HCT116 (cell line): Measurements from ENCODE around the gene TTYH3. TPM values are rescaled to one million over a fixed set of nuclear protein-coding genes. Genes with fewer than 3 reads are reported as not detected.

Experiments used
- ATAC-seq: fragments of 200-7000 bp; cut with Tn5 transposase; 2 replicates; pipeline ENCODE4 v1.9.1; 2020; ENCODE audit warnings: mild to moderate bottlenecking, moderate library complexity
- BruUV-seq: library from RNA; stranded (reverse); fragments of 400-500 nt; replicated peaks from 2 replicates; lab custom pipeline; 2021; lab: Mats Ljungman, UMichigan
- CTCF ChIA-PET: fragments of 300-600 bp; sonication (Branson Sonifier 250); formaldehyde crosslinking; loops from one replicate; lab custom pipeline; 2021; ENCODE audit warnings: antibody characterized with exemption; lab: Charles Lee
- POLR2A ChIA-PET: fragments of 300-600, 350-600 bp; sonication (Branson Sonifier 250); formaldehyde crosslinking; loops from one replicate; lab custom pipeline; 2021; ENCODE audit warnings: antibody characterized with exemption; lab: Charles Lee
- RAD21 ChIA-PET, 2 experiments: fragments of 300-600 bp; sonication (Branson Sonifier 250); formaldehyde crosslinking; loops; one replicate each; lab custom pipeline; 2023; ENCODE audit warnings: low total read pairs in 2 of 2; ENCODE audit not compliant: uncharacterized antibody in 2 of 2, unreplicated experiment in 2 of 2, low non-redundant PET in 1 of 2; lab: Charles Lee
- DNase-seq: peaks from one replicate; pipeline ENCODE4 v3.0.0-alpha.2; 2010; ENCODE audit warnings: low read depth, low spot score
- H2AFZ ChIP-seq: fragments of 200-600 bp; shearing (Covaris generic), sonication (generic); 2 replicates; pipeline ENCODE4 v1.6.1; 2017; ENCODE audit warnings: low read depth, mixed run types, mixed read lengths, antibody characterized with exemption, low read length; ENCODE audit not compliant: poor library complexity, severe bottlenecking
- H3K27ac ChIP-seq: 2 replicates; pipeline ENCODE4 v1.5.1; 2012; ENCODE audit warnings: low read depth, low read length
- H3K27me3 ChIP-seq: fragments of 200-600 bp; sonication (generic); 2 replicates; pipeline ENCODE4 v1.6.1; 2016; ENCODE audit warnings: mixed run types, low read length, mixed read lengths; ENCODE audit not compliant: insufficient read depth
- H3K36me3 ChIP-seq, 2 experiments: fragments of 200-500 bp in 1 of 2; fragments of 200-600 bp in 1 of 2; sonication (Bioruptor generic) in 1 of 2; sonication (generic) in 1 of 2; 2 replicates each; pipeline versions ENCODE4 v1.5.1 to v1.6.1; 2014 to 2016; ENCODE audit warnings: low read length in 2 of 2, inconsistent platforms in 1 of 2, mixed read lengths in 1 of 2, mixed run types in 1 of 2; ENCODE audit not compliant: insufficient read depth in 2 of 2, control insufficient read depth in 1 of 2
- H3K4me1 ChIP-seq, 2 experiments: fragments of 200-600 bp in 1 of 2; sonication (generic) in 1 of 2; 2 replicates each; pipeline versions ENCODE4 v1.5.1 to v1.6.1; 2012 to 2017; ENCODE audit warnings: low read length in 2 of 2, inconsistent platforms in 1 of 2, mild to moderate bottlenecking in 1 of 2, mixed read lengths in 1 of 2, mixed run types in 1 of 2, moderate library complexity in 1 of 2; ENCODE audit not compliant: insufficient read depth in 2 of 2, control insufficient read depth in 1 of 2
- H3K4me2 ChIP-seq: fragments of 200-600 bp; sonication (generic); 2 replicates; pipeline ENCODE4 v1.6.1; 2017; ENCODE audit warnings: mixed run types, low read length, mixed read lengths
- H3K4me3 ChIP-seq, 2 experiments: fragments of 200-600 bp in 1 of 2; sonication (generic) in 1 of 2; replicated peaks in 1 of 2; 2 replicates each; pipeline ENCODE4 v1.5.1; 2011 to 2016; ENCODE audit warnings: low read length in 2 of 2, control low read depth in 1 of 2, low read depth in 1 of 2, mild to moderate bottlenecking in 1 of 2, mixed read lengths in 1 of 2, mixed run types in 1 of 2
- H3K79me2 ChIP-seq: fragments of 200-600 bp; sonication (generic); 2 replicates; pipeline ENCODE4 v1.6.1; 2017; ENCODE audit warnings: mild to moderate bottlenecking, mixed run types, low read length, moderate library complexity, mixed read lengths; ENCODE audit not compliant: insufficient read depth
- H3K9ac ChIP-seq: fragments of 200-600 bp; sonication (generic); 2 replicates; pipeline ENCODE4 v1.6.1; 2016; ENCODE audit warnings: low read length, mixed read lengths
- H3K9me2 ChIP-seq: fragments of 200-600 bp; sonication (generic), shearing (Covaris generic); 2 replicates; pipeline ENCODE4 v1.6.1; 2017; ENCODE audit warnings: mixed run types, mild to moderate bottlenecking, moderate library complexity; ENCODE audit not compliant: insufficient read depth
- H3K9me3 ChIP-seq, 2 experiments: fragments of 200-500 bp in 1 of 2; fragments of 200-600 bp in 1 of 2; sonication (Bioruptor generic) in 1 of 2; sonication (generic) in 1 of 2; 2 replicates each; pipeline ENCODE4 v1.6.1; 2014 to 2017; ENCODE audit warnings: low read length in 2 of 2, mixed read lengths in 2 of 2, inconsistent platforms in 1 of 2, low read depth in 1 of 2, mild to moderate bottlenecking in 1 of 2, mixed run types in 1 of 2, moderate library complexity in 1 of 2; ENCODE audit not compliant: control insufficient read depth in 1 of 2, insufficient read depth in 1 of 2
- H4K20me1 ChIP-seq: fragments of 200-600 bp; sonication (generic), shearing (Covaris generic); 2 replicates; pipeline ENCODE4 v1.6.1; 2017; ENCODE audit warnings: mixed run types, mild to moderate bottlenecking, moderate library complexity; ENCODE audit not compliant: insufficient read depth
- ATF3 ChIP-seq: IDR thresholded peaks from 2 replicates; pipeline ENCODE4 v1.6.1; 2012
- CEBPB ChIP-seq: IDR thresholded peaks from 2 replicates; pipeline ENCODE4 v1.6.1; 2012; ENCODE audit warnings: low read depth
- CTCF ChIP-seq, 3 experiments: fragments of 200-600 bp in 1 of 3; sonication (generic) in 1 of 3; IDR thresholded peaks in 2 of 3; conservative IDR thresholded peaks in 1 of 3; 2 replicates each; pipeline ENCODE4 v1.5.1; 2012 to 2017; ENCODE audit warnings: low read depth in 2 of 3, low read length in 2 of 3, antibody characterized with exemption in 1 of 3, borderline replicate concordance in 1 of 3, control low read depth in 1 of 3, mild to moderate bottlenecking in 1 of 3, mixed read lengths in 1 of 3, mixed run types in 1 of 3, moderate library complexity in 1 of 3; ENCODE audit not compliant: insufficient read depth in 1 of 3
- ELF1 ChIP-seq: IDR thresholded peaks from 2 replicates; pipeline ENCODE4 v1.6.1; 2012; ENCODE audit warnings: low read depth, borderline replicate concordance
- EZH2phosphoT487 ChIP-seq: fragments of 200-600 bp; IDR thresholded peaks from 2 replicates; pipeline ENCODE4 v1.6.1; 2018; ENCODE audit warnings: antibody characterized with exemption, borderline replicate concordance
- SRF ChIP-seq: IDR thresholded peaks from 2 replicates; pipeline ENCODE4 v1.6.1; 2012; ENCODE audit warnings: low read depth
- ZBTB33 ChIP-seq: IDR thresholded peaks from 2 replicates; pipeline ENCODE4 v1.6.1; 2011; ENCODE audit warnings: mild to moderate bottlenecking, low read length, moderate library complexity; ENCODE audit not compliant: insufficient replicate concordance; ENCODE audit errors: extremely low read depth
- intact Hi-C: fragments of 100-400 bp; cut with micrococcal nuclease; formaldehyde crosslinking; loops from 2 replicates; pipeline ENCODE4 v1.10.0; 2022
- total RNA-seq: library from RNA; stranded (reverse); gene quantifications from one replicate; pipeline ENCODE4 v1.2.1, GENCODE V29; 2021; ENCODE audit not compliant: unreplicated experiment

The TTYH3 gene
- total RNA-seq, 1 experiment from 2014 or later, result 40.3 TPM

- H3K27me3 ChIP-seq, result no peaks in the 10 kb centered on the region
- no peaks in the 10 kb centered on the region for H3K4me1 ChIP-seq
- ATAC-seq, result no peak
- ChIA-PET POLR2A (no interaction called here), CTCF (no interaction called here), RAD21 (no interaction called here)
- H3K27ac ChIP-seq, result no peak overlapping the region
- no peak overlapping the region for H3K4me3 ChIP-seq
- no peaks in the 10 kb centered on the region for H3K79me2 ChIP-seq
- no peak overlapping the region for H2AFZ ChIP-seq
- no peak overlapping the region for H3K9ac ChIP-seq
- no peaks in the 10 kb centered on the region for H3K9me3 ChIP-seq
- BruUV-seq, result no TSS peak
- H3K4me2 ChIP-seq, result no peak overlapping the region
- H3K36me3 ChIP-seq, result peaks cover 0 to 3% of the 10 kb centered on the region in 2 experiments; a peak in 1 of 4 replicates
- no peaks in the 10 kb centered on the region for H3K9me2 ChIP-seq
- no peak for DNase-seq
- intact Hi-C loops, result no loop called here
- no peaks in the 10 kb centered on the region for H4K20me1 ChIP-seq
- no peak for TF ChIP-seq CEBPB
- TF ChIP-seq SRF, result no peak
- TF ChIP-seq ELF1, result no peak
- no peak for TF ChIP-seq ZBTB33
- TF ChIP-seq EZH2phosphoT487, result no peak
- no peak for TF ChIP-seq ATF3
- TF ChIP-seq CTCF (IDR thresholded peaks at IDR 0.05 in 2 of 3, conservative IDR thresholded peaks at IDR 0.05 in 1 of 3; ENCODE audit: borderline replicate concordance in 1 of 3, insufficient read depth in 1 of 3, low read depth in 2 of 3, low read length in 2 of 3), result no peak
- TF ChIP-seq, all 23 proteins: peak for 0
Observed at GRCh38 chr7:2592375-2592865, 39.4 kb upstream of the TTYH3 start.
